Fibroblast of pulmonary artery (primary cell): ENCODE results near the gene ZGPAT.

Experiments used
- DNase-seq: peaks from one replicate; pipeline ENCODE4 v3.0.0-alpha.2; 2010; ENCODE audit warnings: low read depth
- H3K4me3 ChIP-seq: replicated peaks from 2 replicates; pipeline ENCODE4 v1.5.1; 2011; ENCODE audit warnings: low read depth, mild to moderate bottlenecking, control low read depth, low read length, moderate library complexity
- CTCF ChIP-seq: IDR thresholded peaks from 2 replicates; pipeline ENCODE4 v1.5.1; 2011; ENCODE audit warnings: mild to moderate bottlenecking, control low read depth, low read length, inconsistent platforms; ENCODE audit errors: missing control alignments

The ZGPAT gene

DNA sequence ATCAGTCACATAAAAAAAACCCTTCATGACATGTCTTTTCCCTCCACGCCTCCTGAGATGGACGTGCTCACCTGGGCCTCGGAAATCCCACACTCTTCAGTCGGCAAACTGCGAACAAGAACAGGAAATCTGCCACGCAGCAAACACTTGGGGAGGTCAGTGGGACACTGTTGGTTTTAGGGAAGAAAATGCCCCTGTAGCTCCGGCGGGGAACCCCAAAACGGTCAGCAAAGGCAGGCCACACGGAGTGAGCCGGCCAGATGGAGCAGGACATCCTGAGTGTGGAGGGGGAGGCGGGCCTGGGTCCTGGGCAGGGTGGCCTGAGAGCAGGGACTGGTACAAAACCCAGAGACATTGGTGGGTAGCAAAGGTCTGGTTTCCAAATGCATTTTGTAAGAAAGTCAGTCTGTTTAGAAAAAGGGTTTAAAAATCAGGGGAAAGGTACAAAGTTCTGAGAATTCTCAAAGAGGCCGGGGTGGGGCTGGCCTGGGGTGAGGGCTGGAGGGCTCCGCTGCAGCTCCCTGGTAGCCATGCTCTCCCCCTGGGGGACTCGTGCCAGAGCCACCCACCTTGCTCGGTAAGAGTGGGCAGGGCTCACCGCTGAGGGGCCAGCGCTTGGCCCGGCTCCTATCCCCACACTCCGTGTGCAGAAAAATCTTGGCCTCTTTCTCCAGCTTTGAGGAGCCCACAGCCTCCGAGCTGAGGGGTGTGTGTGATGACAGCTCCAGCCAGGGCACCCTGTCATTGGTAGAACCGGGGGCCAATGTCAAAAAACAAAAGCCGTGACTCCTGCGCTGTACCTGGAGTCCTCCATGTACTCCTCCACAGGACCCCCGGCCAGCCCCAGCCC lies 37.0 kb downstream of the ZGPAT start:
- TF ChIP-seq CTCF, result no peak
- DNase-seq, result no peak
- H3K4me3 ChIP-seq, result no peak overlapping the region

DNA sequence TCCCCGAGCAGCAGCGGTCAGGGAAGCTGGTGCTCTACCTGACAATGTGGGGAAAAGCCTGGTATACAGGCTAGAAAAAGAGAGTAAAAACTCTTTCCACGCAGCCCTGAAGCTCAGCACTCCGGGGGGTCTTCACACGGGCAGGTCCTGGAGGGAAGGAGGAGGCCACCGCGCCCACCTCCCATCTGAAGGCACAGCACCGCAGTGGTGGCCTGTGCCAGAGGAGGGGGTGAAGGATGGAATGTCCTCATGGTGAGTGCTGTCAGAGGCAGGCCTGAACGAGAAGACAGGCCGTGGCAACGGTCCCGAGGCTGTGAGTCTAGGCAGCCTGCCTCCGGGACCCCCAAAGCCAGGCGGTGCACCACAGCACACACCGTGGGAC lies 37.6 kb downstream of the ZGPAT start:
- no peak for TF ChIP-seq CTCF
- no peak overlapping the region for H3K4me3 ChIP-seq
- no peak for DNase-seq

GRCh38 chr20:63745961-63746731 lies 38.3 kb downstream of the ZGPAT start:
- TF ChIP-seq CTCF, result no peak
- no peak overlapping the region for H3K4me3 ChIP-seq
- DNase-seq, result no peak

- H3K4me3 ChIP-seq, result no peak overlapping the region
- no peak for TF ChIP-seq CTCF
- DNase-seq, result no peak
Observed at GRCh38 chr20:63746751-63747315, 39.0 kb downstream of the ZGPAT start.

DNA sequence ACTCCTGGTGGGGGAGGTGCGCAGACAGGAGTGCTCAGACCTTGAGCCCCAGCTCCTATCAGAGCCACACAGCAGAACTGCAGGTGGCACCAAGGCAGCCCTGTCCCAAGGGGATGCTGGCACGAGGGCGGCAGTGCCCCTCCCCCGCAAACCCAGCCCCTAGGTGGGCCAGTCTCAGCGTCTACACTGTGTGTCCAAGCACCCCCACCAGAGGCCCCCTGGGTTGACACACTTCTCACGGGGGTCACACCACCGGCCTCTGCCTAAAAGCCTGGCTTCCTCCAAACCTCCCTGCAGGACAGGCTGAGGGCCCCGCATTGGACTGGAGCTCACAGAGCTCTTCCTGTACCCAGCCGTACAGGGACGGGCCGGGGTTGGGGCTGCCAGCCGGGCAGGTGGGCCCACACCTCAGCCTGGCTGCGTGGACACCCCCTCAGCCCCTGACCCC lies 39.8 kb downstream of the ZGPAT start:
- no peak for TF ChIP-seq CTCF
- H3K4me3 ChIP-seq, result no peak overlapping the region
- DNase-seq, result no peak

DNA sequence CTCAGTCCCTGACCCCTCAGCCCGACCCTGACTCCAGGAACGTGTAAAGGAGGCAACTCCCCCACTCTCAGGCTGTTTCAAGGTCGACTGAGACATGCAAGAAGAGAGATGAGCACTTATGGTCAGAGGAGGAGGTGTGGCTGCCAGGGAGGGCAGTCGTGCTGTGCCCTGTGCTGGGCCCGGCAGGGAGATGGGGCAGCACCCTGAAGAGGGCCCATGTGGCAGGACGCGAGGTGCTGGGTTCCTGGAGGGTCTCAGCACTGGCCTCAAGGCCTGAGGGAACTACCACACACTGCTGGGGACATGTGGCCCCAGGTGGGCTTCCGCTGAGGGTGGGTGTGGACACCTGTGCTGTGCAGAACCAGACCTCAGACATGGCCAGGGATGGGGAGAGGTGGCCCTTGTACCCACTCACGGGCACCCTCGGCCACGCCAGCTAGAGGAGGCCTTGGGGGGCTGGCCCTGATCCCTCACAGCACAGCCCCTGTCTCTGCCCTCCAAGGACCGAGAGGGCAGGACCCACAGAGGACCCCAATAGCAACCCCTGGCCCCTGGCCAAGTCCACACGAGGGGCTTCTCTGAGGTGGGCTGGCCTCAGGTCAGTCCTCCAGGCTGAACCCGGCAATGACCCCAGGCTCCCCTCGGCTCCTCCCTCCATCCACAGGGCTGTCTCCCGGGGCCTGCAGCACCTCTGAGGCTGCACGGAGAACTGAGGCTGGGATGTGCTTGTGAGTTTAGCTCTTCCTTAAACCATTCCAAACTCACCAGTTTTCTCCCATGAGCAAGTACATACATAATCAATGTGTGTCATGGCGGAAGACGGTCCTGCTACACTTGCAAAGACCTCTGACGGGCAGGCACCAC lies 40.5 kb downstream of the ZGPAT start:
- DNase-seq, result no peak
- TF ChIP-seq CTCF, result no peak
- no peak overlapping the region for H3K4me3 ChIP-seq
